Measurements from ENCODE around the gene GNAI1.

The GNAI1 gene

DNA sequence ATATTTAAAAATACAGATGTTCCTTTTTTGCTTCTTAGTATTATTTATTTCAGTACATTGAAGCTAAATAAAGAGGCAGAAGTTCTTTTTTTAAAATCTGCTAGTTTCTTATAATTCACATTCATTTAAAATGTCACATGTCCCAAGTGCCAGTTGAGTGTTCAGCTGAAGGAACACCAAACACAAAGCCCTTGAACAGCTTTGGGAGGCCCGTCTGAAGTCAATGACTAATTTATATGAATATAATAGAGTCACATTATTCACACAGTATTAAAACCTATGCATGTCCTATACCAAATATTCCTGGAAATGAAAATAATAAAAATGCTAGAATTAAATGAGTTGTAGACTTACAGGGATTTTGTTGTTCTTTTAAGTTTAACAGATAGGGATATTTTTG is 70.3 kb downstream of the GNAI1 start:
- in situ Hi-C loops (cut with MboI; ENCODE audit: low sequenced_read_pairs): no loop called here

DNA sequence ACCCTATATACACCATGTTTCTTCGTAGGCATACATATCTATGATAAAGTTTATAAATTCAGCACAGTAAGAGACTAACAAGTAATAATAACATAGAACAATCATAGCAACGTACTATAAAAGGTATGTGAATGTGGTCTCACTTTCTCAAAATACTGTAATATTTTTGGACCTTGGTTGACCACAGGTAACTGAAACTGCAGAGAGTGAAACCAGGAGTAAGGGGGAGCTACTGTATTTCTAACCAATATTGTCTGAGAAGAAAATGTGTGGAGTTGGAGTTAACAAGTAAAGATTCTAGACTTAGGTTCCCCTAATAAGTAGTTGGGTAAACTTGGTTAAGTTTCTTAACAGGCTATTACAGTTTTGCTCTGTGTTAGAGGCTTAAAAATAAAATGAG is 72.1 kb downstream of the GNAI1 start:
- in situ Hi-C loops (cut with MboI; ENCODE audit: low sequenced_read_pairs): no loop called here

DNA sequence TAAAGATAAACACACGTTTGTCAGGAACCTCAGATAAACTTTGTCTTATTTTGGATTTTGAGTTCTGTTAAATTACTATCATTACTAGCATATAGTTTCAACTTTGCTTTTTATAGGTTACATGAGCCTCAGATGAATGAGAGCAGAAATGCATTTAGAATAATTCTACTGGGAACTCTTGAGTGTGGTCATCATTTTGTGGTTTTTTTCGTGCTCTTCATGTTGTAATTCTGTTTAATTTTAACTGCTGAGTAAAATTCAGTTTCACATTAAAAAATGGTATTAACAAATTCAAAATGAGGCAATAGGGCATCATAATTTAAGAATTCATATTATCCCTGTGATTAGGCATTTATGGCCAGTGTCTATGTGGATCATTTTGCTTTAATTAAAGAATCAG is 72.9 kb downstream of the GNAI1 start:
- in situ Hi-C loops (cut with MboI; ENCODE audit: low sequenced_read_pairs): no loop called here

- in situ Hi-C loops (cut with MboI; ENCODE audit: low sequenced_read_pairs): no loop called here
Measured at GRCh38 chr7:80208700-80209099, 74.1 kb downstream of the GNAI1 start.

DNA sequence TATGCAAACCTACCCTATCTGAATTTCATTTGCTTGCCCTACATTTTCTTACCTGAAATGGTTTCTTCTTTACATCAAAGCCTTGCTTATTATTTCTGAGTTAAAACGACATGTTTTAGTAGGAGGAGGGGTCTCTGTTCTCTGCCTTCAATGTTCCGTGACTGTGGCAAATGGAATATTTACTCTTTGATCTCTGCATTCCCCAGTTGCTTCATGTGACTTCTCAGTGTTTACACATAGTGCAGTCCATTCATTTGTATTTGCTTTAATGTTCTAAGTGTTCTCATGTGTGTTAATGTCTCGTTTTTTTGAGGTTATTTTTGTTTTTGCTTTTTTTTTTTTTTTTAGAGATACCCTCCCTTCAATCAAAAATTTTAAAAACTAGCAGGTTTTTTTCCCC is 75.8 kb downstream of the GNAI1 start:
- in situ Hi-C loops (cut with MboI; ENCODE audit: low sequenced_read_pairs): no loop called here

DNA sequence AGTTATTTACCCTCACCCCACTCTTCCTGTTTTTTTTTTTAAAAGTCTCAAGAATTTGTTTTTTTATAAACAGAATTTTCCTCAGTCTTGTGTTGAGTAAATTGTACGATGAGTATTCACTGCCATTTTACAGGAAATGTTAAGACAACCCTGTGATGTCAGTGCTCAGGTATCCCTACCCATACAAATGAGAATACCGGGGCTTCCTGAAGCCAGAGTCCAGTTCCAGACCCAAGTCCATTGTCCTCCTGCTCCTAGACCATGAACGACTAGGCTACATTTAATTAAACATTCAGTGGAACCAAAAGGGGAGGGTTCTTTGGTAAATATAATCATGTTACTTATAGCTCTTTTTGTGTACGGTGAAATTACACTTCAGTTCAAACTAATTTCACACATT is 79.2 kb downstream of the GNAI1 start:
- in situ Hi-C loops (cut with MboI; ENCODE audit: low sequenced_read_pairs): no loop called here

DNA sequence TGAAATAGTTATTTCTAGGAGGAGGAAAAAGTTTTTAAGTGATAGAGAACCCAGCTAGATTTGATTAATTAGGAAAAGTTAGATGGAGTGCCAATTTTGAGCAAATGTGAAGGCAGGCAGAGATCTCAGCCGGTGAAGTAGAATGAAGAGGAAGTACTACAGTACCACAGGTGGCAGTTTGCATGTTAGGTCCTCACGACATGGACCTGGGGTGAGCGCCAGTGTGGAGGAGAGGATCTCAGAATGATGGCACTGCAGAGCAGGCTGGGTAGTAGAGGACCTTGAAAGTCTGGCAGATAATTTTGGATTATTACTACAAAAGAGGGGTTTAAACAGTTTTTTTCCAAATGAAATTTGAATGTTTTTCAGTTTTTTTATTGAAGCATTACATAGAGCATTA is 81.1 kb downstream of the GNAI1 start:
- in situ Hi-C loops (cut with MboI; ENCODE audit: low sequenced_read_pairs): no loop called here

GRCh38 chr7:80216996-80217842 is 82.6 kb downstream of the GNAI1 start:
- in situ Hi-C loops (cut with MboI; ENCODE audit: low sequenced_read_pairs): no loop called here

- in situ Hi-C loops (cut with MboI; ENCODE audit: low sequenced_read_pairs): no loop called here
Measured at GRCh38 chr7:80218723-80219122, 84.1 kb downstream of the GNAI1 start.

DNA sequence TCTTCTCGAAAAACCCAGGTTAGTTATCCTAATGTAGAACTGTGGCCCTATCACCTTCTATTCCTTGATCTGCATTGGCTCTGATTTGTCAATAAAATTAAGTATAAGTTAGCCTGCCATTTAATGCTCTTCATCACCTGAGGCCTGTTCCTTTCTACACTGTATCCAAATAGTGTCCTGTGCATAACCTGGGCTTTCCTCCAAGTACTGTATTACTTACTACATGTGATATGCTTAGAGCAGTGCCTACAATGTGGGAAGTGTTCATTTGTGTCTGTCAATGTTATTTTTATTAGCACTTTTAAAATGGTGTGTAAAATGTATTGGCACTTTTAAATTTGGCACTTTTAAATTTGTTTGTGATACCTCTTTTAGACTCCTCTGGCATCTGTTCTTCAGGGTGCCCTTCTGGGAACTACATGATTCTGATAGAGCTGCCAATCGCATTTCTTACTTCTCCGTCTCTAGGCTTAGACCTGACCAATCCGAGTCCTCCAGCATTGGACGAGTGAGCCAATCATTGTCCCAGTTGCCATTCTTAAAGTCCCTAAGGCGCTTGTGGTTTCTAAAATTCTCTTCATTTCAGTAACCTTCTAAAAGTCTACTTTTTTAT is 85.5 kb downstream of the GNAI1 start:
- in situ Hi-C loops (cut with MboI; ENCODE audit: low sequenced_read_pairs): no loop called here

DNA sequence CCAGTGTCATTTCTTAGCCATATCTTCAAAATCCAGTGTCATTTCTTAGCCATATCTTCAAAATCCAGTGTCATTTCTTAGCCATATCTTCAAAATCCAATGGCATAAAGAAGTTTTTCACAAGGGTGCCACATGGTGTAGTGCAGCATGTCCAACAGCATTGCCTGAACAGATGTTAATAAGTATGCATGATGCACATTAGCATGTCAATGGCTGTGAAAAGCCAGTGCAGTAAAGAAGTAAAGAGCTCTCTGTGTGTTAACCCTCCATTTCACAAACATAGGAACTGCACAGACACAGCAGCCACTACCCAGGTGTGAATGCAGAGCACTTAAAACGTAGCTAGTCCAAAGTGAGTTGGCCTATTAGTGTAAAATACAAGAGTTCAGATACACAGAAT is 89.8 kb downstream of the GNAI1 start:
- in situ Hi-C loops (cut with MboI; ENCODE audit: low sequenced_read_pairs): no loop called here

GRCh38 chr7:80225361-80225760 is 90.7 kb downstream of the GNAI1 start:
- in situ Hi-C loops (cut with MboI; ENCODE audit: low sequenced_read_pairs): no loop called here

- in situ Hi-C loops (cut with MboI; ENCODE audit: low sequenced_read_pairs): no loop called here
Measured at GRCh38 chr7:80226629-80227028, 92.0 kb downstream of the GNAI1 start.

DNA sequence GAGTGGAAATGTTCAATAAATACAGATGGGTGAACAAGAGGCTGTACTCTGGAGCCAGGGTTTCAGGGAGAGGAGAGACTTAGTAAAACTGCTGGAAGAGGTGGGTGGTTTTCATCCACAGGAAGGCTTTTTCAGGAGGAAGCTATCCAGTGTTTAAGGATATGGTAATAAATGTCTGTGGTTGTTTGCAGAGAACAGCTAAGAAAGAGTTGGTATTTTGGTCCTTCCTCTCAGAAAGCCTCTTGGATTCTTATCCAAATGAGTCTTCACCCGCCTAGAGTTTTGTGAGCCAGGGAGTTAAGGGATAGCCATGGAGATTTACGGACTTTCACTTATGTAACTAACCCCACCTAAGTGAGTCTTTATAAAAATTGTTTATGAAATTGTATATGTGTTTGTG is 95.7 kb downstream of the GNAI1 start:
- in situ Hi-C loops (cut with MboI; ENCODE audit: low sequenced_read_pairs): no loop called here

DNA sequence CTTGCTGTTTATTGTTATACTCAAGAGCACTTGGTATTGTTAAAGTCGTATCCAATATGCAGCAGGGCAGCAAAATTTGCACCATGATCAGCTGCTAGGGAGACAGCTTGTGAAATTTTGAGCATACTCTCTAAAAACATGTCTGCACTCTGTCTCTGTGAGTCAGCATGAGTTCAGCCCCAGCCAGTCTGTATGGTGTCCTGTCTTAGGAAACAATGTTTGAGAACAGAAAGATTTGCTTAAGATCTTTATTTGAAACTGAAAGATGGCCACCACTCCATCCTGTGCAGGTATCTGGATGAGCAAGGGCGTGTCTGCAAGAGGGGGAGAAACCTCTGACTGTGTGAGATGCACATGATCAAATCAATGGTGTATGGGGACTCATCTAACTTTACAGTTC is 97.1 kb downstream of the GNAI1 start:
- in situ Hi-C loops (cut with MboI; ENCODE audit: low sequenced_read_pairs): no loop called here

- in situ Hi-C loops (cut with MboI; ENCODE audit: low sequenced_read_pairs): no loop called here
Measured at GRCh38 chr7:80232979-80233724, 98.5 kb downstream of the GNAI1 start.

DNA sequence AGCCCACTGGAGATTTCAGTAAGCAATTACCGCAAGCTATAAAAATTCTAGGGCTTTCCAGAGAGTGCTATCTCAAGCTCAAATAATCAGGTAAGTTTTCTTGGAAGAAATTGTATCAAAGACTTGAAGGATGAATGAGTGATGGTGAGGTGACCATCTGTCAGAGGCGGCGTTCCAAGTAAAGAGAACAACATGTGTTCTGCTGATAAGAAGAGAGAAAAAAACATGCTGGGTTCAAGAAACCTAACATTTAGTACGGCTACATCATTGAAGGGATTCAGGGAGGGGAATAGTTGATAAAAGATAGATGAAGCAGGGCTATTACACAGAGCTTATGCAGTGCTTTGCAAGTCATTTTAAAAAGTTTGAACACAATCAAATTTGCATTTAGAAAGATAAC is 100.7 kb downstream of the GNAI1 start:
- in situ Hi-C loops (cut with MboI; ENCODE audit: low sequenced_read_pairs): no loop called here

DNA sequence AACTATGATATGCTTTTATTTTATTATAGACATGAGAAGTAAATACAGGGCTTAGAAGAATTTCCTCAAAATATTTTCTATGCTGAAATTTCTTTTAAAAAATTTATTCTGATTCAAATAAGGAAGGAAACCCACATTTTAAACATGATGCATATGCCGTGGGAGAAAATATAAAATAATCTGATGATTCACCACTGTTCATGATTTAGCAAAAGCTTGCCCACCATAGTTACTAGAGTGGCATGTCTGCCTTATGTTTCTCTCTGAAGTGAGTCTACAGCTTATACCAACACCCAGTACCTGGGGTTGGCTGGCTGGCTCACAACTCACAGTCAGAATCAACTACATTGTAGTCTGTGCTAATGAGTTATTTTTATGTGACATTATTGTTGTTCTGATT is 102.0 kb downstream of the GNAI1 start:
- in situ Hi-C loops (cut with MboI; ENCODE audit: low sequenced_read_pairs): no loop called here

DNA sequence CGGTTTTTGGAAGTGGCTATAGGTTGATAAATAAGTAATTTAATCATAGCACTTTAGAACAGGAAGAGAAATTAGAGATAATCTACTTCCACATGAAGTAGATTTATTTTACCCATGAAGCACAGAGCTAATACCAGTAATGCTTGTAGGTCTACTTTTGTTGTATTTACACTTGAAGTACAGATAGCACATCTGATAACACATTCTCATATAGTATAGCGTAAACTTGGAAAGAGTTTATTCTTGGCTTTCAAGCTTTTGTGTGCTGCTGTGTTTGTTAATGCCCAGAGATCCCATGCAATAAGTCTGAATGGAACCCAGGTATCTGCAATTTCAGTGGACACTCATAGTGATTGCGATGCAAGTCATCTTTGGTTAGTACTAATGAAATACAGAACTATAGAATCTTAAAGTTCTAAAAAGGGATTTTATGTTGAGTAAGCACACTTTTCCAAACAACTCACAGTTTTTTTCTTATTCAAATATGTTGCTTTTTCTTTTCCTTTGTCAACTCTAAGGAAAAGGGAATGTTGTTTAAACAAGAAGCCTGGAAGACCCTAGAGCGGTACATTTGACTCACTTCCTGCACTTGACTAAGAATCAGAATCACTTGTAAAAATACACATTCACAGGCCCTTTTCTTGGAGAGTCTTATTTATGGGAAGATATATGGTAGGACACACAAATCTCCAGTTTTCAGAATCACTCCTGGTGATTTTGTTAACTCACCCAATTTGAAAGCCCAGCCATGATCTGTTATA is 105.8 kb downstream of the GNAI1 start:
- in situ Hi-C loops (cut with MboI; ENCODE audit: low sequenced_read_pairs): no loop called here

- in situ Hi-C loops (cut with MboI; ENCODE audit: low sequenced_read_pairs): no loop called here
Measured at GRCh38 chr7:80241671-80242070, 107.0 kb downstream of the GNAI1 start.

DNA sequence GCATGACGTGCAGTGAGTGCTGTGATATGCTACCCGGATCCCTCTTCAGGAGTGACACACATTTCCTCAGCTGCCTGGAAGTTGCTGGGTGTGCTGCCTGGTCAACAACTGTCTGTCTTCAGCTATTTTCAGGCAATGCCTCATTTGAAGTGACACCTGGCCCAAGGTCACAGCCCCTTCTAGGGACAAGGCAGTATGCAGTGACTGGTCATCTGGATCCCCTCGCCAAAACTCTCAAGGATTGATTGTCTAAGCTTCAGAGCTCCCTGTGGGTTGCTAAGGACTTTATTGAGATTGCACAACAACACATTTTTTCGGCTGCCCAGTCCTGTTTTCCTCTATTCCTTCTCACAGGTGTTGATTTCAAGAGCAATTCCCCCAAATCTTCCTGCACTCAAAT is 108.8 kb downstream of the GNAI1 start:
- in situ Hi-C loops (cut with MboI; ENCODE audit: low sequenced_read_pairs): no loop called here

All from HL-60/S4 treated with retinoic acid at 250 ng/mL for 4 days and 3 days (cell line).